Mesodermal cell (in vitro differentiated cells): ENCODE results near the gene ACTR2.

Experiments
- H3K27ac ChIP-seq: 2 replicates; pipeline ENCODE4 v1.7.0; 2013; ENCODE audit warnings: mild to moderate bottlenecking, low read depth, low read length, moderate library complexity; ENCODE audit not compliant: severe bottlenecking
- H3K36me3 ChIP-seq: 2 replicates; pipeline ENCODE4 v1.7.1; 2013; ENCODE audit warnings: mild to moderate bottlenecking, low read length, moderate library complexity; ENCODE audit not compliant: control insufficient read depth, insufficient read depth
- H3K4me1 ChIP-seq: one replicate; pipeline ENCODE4 v1.7.1; 2013; ENCODE audit warnings: mild to moderate bottlenecking, low read length; ENCODE audit not compliant: insufficient read depth, control insufficient read depth, poor library complexity, severe bottlenecking
- H3K4me3 ChIP-seq: 2 replicates; pipeline ENCODE4 v1.7.0; 2013; ENCODE audit warnings: low read length, control low read depth, mild to moderate bottlenecking; ENCODE audit not compliant: insufficient read depth, poor library complexity, severe bottlenecking; ENCODE audit errors: extremely low read depth
- H3K9me3 ChIP-seq: 2 replicates; pipeline ENCODE4 v1.7.1; 2013; ENCODE audit warnings: mild to moderate bottlenecking, low read length, moderate library complexity; ENCODE audit not compliant: control insufficient read depth
- WGBS, 2 experiments: methylation state at CpG; one replicate each; pipeline ENCODE4 v1.1.5; 2013; ENCODE audit warnings: missing lambda C conversion rate in 2 of 2; ENCODE audit not compliant: insufficient coverage in 2 of 2; 5-methylcytosine and 5-hydroxymethylcytosine counted together

ACTR2 gene

GRCh38 chr2:65278531-65278981 lies 50.9 kb downstream of the ACTR2 start:
- 44 to 74% methylated on average over 5 to 6 of the region's 6 CpGs for WGBS, 2 experiments

GRCh38 chr2:65279756-65280155 lies 52.1 kb downstream of the ACTR2 start:
- H3K9me3 ChIP-seq = no peaks in the 10 kb centered on the region
- peaks cover 50% of the 10 kb centered on the region for H3K4me1 ChIP-seq
- H3K4me3 ChIP-seq = no peak overlapping the region
- no peak overlapping the region for H3K27ac ChIP-seq
- no peaks in the 10 kb centered on the region for H3K36me3 ChIP-seq
- WGBS, 2 experiments = 95 to 100% methylated on average over 4 of the region's 6 CpGs

More at GRCh38 chr2:65278531-65278981, 50.9 kb downstream of the ACTR2 start:
- no peaks in the 10 kb centered on the region for H3K9me3 ChIP-seq
- H3K27ac ChIP-seq = peak overlapping the region; percentile 51
- H3K4me1 ChIP-seq = peaks cover 50% of the 10 kb centered on the region
- H3K4me3 ChIP-seq = no peak overlapping the region
- H3K36me3 ChIP-seq = no peaks in the 10 kb centered on the region

- Histone ChIP-seq H3K4me1 (peaks cover 30% of the 10 kb centered on the region), H3K4me3 (no peak overlapping the region), H3K36me3 (no peaks in the 10 kb centered on the region), H3K9me3 (no peaks in the 10 kb centered on the region), H3K27ac (no peak overlapping the region)
- WGBS, 2 experiments = 20 to 39% methylated on average over 2 of the region's 4 CpGs
Measured at GRCh38 chr2:65281627-65282351, 54.2 kb downstream of the ACTR2 start.

GRCh38 chr2:65282477-65283053 lies 54.9 kb downstream of the ACTR2 start:
- WGBS, 2 experiments = 67 to 100% methylated on average over 1 of the region's 3 CpGs
- H3K27ac ChIP-seq = no peak overlapping the region
- no peaks in the 10 kb centered on the region for H3K36me3 ChIP-seq
- peaks cover 22% of the 10 kb centered on the region for H3K4me1 ChIP-seq
- H3K4me3 ChIP-seq = no peak overlapping the region
- no peaks in the 10 kb centered on the region for H3K9me3 ChIP-seq

- Histone ChIP-seq H3K9me3 (no peaks in the 10 kb centered on the region), H3K36me3 (no peaks in the 10 kb centered on the region), H3K27ac (no peak overlapping the region), H3K4me3 (no peak overlapping the region), H3K4me1 (peaks cover 5% of the 10 kb centered on the region)
- 93% methylated on average over 2 of the region's 4 CpGs; no CpG with 5 or more reads in 1 of the 2 experiments for WGBS, 2 experiments
Measured at GRCh38 chr2:65287364-65287763, 59.7 kb downstream of the ACTR2 start.

GRCh38 chr2:65291216-65292105 lies 63.8 kb downstream of the ACTR2 start:
- Histone ChIP-seq H3K9me3 (no peaks in the 10 kb centered on the region), H3K36me3 (no peaks in the 10 kb centered on the region), H3K4me3 (no peak overlapping the region), H3K4me1 (peaks cover 27% of the 10 kb centered on the region), H3K27ac (no peak overlapping the region)
- WGBS, 2 experiments = 98% methylated on average over 9 to 10 of the region's 11 CpGs

GRCh38 chr2:65292106-65292400 lies 64.4 kb downstream of the ACTR2 start:
- 100% methylated on average over 2 to 3 of the region's 3 CpGs for WGBS, 2 experiments
- no peak overlapping the region for H3K4me3 ChIP-seq
- no peaks in the 10 kb centered on the region for H3K36me3 ChIP-seq
- H3K27ac ChIP-seq = no peak overlapping the region
- peaks cover 27% of the 10 kb centered on the region for H3K4me1 ChIP-seq
- H3K9me3 ChIP-seq = no peaks in the 10 kb centered on the region

GRCh38 chr2:65292461-65293011 lies 64.9 kb downstream of the ACTR2 start:
- no peaks in the 10 kb centered on the region for H3K36me3 ChIP-seq
- H3K9me3 ChIP-seq = no peaks in the 10 kb centered on the region
- H3K27ac ChIP-seq = no peak overlapping the region
- WGBS, 2 experiments = 92% methylated on average over 19 to 20 of the region's 21 CpGs
- H3K4me1 ChIP-seq = peaks cover 27% of the 10 kb centered on the region
- no peak overlapping the region for H3K4me3 ChIP-seq

GRCh38 chr2:65293376-65293775 lies 65.7 kb downstream of the ACTR2 start:
- Histone ChIP-seq H3K27ac (no peak overlapping the region), H3K36me3 (no peaks in the 10 kb centered on the region), H3K4me1 (peaks cover 27% of the 10 kb centered on the region), H3K4me3 (no peak overlapping the region), H3K9me3 (no peaks in the 10 kb centered on the region)
- WGBS, 2 experiments = 80 to 100% methylated on average over 2 to 4 of the region's 5 CpGs

- Histone ChIP-seq H3K27ac (peak overlapping the region; percentile 31), H3K4me3 (no peak overlapping the region), H3K4me1 (peaks cover 30% of the 10 kb centered on the region), H3K9me3 (no peaks in the 10 kb centered on the region), H3K36me3 (no peaks in the 10 kb centered on the region)
- 69 to 77% methylated on average over 4 to 5 of the region's 6 CpGs for WGBS, 2 experiments
Measured at GRCh38 chr2:65294136-65294535, 66.5 kb downstream of the ACTR2 start.
